Measurements from ENCODE around the gene CAPN15.

GRCh38 chr16:580141-580945 is 52.8 kb downstream of the CAPN15 start:
- no peak for TF ChIP-seq EZH2 (IDR thresholded peaks at IDR 0.05; ENCODE audit: insufficient read depth, poor library complexity, severe bottlenecking)
- no peak for TF ChIP-seq EZH2phosphoT487 (IDR thresholded peaks at IDR 0.05; ENCODE audit: insufficient read depth, low read depth)
